GM20000 (cell line): ENCODE results near the gene PDE5A.

Experiments used
- DNase-seq: peaks from one replicate; pipeline ENCODE4 v3.0.0; 2012; ENCODE audit warnings: low spot score
- CTCF ChIP-seq: IDR thresholded peaks from 2 replicates; pipeline ENCODE4 v1.5.1; 2012; ENCODE audit warnings: mild to moderate bottlenecking, control low read depth; ENCODE audit errors: extremely low read depth, missing control alignments

PDE5A gene

DNA sequence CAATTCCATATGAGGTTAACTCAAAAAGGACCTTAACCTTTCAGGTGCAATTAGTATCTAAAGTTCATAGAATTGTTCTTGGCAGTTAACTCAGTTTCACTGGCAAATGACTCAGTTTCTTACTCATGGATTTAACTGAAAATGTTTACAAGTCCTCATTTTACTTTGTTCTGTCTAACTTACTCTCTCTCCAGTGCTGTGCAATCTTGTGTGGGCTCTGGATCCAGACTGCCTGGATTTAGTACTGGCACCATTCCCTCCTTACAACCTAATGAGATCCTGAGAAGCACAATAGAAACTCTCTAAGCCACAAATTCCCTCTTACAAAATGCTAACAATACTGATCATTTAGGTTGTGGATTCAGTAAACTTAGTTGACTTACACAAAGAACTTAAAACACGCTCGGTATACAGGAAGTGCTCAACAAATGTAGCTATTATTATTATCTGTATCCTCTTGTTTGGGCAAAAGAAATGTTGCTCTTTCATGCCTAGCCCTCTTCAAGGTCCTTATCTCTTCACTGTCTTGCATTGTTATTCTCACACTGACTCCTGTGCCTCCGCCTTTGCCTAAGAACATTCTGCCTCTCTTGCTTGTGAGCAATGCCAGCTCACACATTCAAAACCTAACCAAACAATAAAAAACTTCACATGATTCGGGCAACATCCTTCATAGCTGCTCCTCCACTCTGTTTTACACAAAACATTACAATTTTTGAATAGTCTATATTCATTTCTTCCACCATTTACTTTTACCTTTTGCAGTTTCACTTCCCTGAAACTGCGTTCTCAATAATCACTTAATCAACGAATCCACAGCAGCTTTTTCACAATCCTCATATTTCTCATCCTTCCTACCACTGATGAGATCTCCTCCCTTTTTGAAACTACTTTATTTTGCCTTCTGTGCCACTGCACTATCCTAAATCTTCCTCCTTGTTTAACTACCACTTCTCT is 91.8 kb downstream of the PDE5A start:
- DNase-seq, result no peak
- TF ChIP-seq CTCF, result no peak

DNA sequence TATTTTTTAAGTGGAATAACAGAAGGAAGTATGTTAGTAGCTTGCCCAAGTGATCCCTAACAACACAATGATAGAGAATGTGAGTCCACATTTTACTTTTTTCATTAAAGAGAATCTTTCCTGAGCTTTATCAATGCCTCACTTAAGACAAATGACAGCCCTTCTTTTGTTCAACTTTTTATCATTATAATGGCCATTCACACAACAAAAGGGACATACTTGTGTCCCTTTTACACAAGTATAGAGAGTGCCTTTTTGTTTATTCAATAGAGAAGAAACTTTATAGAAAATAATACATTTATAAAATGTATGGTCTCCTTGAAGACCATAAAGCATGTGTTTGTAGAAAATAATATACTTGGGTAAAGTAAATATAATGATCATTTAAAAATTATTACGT is 96.3 kb downstream of the PDE5A start:
- TF ChIP-seq CTCF, result no peak
- DNase-seq, result no peak

- no peak for DNase-seq
- no peak for TF ChIP-seq CTCF
Observed at GRCh38 chr4:119529788-119530187, 98.8 kb downstream of the PDE5A start.

DNA sequence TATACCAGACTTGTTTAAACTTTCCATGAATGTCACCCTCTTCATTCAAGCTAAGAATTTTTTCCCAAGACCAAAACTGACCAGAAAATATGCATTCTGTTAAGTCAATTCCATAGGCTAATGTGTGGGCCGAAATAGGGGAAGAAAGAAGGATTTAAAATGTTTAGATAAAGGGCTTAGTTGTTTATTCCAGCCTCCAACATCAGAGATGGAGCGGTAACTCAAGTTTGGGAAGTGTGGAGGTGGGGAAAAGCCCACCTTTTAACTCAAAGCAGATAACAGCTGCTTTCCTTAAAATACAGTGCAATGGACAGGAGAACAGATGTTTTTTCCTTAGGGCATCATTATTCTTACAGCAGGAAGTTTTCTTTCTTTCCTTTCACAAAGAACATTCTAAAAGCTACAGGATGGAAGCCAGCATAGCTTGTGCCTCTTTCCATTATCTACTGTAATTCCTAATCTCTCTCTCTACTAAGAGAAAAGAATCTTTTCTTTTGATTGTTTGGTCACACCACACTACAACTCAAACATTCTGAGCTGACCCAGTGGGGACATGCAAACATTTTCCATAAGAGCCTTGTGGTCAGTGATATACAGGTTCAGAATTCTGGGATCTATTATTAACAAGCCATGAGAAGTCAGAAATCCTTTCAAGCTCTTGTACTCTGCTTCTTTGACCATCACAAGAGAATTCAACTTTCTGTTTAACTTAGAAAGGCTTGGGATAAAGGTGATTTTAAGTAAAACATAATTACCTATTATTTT is 101.6 kb downstream of the PDE5A start:
- TF ChIP-seq CTCF, result no peak
- no peak for DNase-seq

DNA sequence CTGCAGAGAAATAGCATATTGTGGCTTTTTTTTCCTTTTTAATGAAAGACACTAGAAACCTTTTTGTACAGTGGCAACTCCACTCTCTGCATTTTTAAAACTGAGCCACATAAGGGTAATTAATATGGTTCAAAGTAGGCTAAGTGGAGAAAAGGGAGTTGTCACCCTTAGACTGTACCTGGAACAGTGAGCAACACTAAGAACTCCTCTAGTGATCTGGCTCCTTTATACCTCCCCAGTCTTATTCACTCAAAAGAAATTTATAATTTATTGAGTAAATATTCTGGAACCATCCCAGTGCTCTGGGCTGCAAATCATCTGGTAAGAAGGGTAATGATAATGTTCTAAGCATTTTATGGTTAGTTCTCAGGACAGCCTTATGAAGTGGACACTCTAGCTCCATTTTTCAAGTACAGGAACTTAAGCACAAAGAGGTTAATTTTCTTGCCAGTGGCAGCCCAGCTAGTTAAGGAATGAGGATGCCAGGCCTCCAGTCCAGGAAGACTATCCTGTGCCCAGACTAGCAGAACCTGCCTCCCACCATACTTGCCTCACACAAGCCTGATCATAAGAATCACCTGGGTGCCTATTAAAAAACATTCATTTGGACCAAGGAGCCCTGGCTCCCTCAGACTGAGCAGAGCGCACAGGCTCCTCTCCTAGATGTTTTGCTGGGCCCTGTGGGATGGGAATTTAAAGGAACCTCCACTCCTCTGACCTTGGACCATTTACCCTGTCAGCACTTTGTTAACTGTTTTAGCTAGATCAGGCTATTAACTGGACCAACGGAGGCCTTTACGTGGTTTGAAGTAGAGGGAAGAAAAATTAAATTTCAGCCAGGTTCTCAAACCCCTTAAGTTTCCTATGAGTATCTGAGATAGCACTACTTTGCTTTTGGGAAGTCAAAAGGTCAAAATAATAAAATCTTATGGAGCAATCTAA is 102.6 kb downstream of the PDE5A start:
- no peak for DNase-seq
- TF ChIP-seq CTCF, result no peak

DNA sequence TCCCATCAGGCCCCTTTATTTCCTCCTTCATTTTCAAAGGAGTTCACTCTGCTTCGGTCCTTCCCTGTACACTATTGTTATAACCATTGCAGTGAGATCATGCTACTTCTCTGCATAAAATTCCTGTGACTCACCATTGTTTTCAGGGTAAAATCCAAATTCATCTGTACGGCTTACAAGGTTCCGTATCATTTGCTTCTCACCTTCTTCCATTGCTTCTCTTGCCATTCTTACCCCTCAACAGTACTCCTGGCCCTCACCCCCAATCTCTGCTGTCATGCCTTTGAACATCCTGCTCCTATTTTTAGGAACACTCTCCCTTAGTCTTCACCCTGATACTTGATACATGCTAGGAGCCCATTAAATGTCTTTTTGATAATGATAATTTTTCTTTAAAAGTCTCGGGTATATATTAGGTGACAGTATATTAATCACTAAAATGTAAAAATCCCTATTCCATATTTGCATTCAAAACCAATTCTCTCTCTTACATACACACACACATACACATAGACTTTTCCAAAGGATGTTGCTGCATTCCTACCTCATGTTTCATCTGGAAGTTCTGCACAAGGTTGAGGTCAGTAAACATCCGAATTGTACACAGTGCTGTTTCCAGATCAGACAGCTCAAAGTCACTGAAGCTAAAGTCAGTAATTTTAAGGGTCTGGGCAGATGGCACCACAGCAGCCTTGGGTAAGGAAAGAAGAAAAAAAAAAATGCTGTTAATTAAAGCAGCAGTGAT is 103.4 kb downstream of the PDE5A start:
- no peak for TF ChIP-seq CTCF
- DNase-seq, result no peak
